ENCODE results near the gene FAM78A.

DNA sequence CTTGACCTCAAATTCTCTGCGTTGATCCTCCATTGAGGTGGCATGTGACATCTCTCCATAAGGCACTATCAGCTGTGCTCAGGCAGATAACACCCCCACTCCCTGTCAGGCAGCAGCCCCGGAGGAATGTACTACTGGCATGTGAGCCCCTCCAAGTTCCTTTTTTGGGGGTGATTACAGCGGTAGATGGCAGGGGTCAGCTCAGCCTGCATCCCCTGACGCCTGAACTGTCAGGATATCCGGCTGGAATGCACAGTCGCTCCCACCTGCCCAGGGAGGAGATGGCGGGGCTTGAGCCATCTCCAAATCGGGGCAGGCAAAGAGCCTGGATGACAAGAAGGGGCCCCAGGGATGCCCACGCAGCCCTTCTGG lies 40.8 kb downstream of the FAM78A start:
- TF ChIP-seq SP1 (IDR thresholded peaks at IDR 0.05; ENCODE audit: low read depth, low read length) (no peak), POLR2AphosphoS5 (IDR thresholded peaks at IDR 0.05; ENCODE audit: low read depth, low read length) (no peak), CBX5 (IDR thresholded peaks at IDR 0.05; ENCODE audit: low read depth, low read length) (no peak)

Data from H1 (cell line).